HepG2 (cell line): Measurements from ENCODE around the gene CD101. TPM values are rescaled to one million over a fixed set of nuclear protein-coding genes. Genes with fewer than 3 reads are reported as not detected.

Source experiments
- ATAC-seq: fragments of 200-7000 bp; cut with Tn5 transposase; 3 replicates; pipeline ENCODE4 v1.9.1; 2020; ENCODE audit warnings: mild to moderate bottlenecking, moderate library complexity
- BruUV-seq: library from RNA; stranded (reverse); fragments of 400-500 nt; replicated peaks from 2 replicates; lab custom pipeline; 2021; lab: Mats Ljungman, UMichigan
- CTCF ChIA-PET: fragments of 300-600 bp; formaldehyde crosslinking; extraction: SDS; loops from one replicate; lab custom pipeline; 2021; ENCODE audit warnings: low total read pairs, inconsistent platforms, low intra/inter-chr PET ratio; lab: Yijun Ruan, JAX
- POLR2A ChIA-PET: fragments of 350-600 bp; sonication (Branson Sonifier 250); formaldehyde crosslinking; loops from one replicate; lab custom pipeline; 2020; ENCODE audit warnings: antibody characterized with exemption, inconsistent platforms; lab: Yijun Ruan, JAX
- DNase-seq: peaks from one replicate; pipeline ENCODE4 v3.0.0-alpha.2; 2015; ENCODE audit warnings: low spot score
- FAIRE-seq: peaks from 3 replicates; lab custom pipeline; 2011; peaks lifted over from hg19 to GRCh38; lab: Jason Lieb, UNC
- H2AFZ ChIP-seq: one replicate; pipeline ENCODE4 v1.6.1; 2011; ENCODE audit warnings: low read length, inconsistent platforms
- H3K27ac ChIP-seq: fragments of 300-600 bp; 3 replicates; pipeline ENCODE4 v1.8.0; 2011; ENCODE audit warnings: mixed run types, mild to moderate bottlenecking, mixed read lengths, low read length, inconsistent platforms; ENCODE audit not compliant: insufficient read depth; ENCODE audit errors: extremely low read length
- H3K27me3 ChIP-seq, 2 experiments: fragments of 200-600 bp in 1 of 2; 2 replicates in 1 of 2; 3 replicates in 1 of 2; pipeline versions ENCODE4 v1.6.0 to v1.8.0; 2011; ENCODE audit warnings: low read length in 2 of 2, mild to moderate bottlenecking in 2 of 2, moderate library complexity in 2 of 2, inconsistent platforms in 1 of 2; ENCODE audit not compliant: insufficient read depth in 2 of 2, control insufficient read depth in 1 of 2
- H3K36me3 ChIP-seq, 2 experiments: fragments of 200-600 bp in 1 of 2; replicated peaks in 1 of 2; 2 replicates in 1 of 2; 3 replicates in 1 of 2; pipeline versions ENCODE4 v1.5.1 to v1.8.0; 2011; ENCODE audit warnings: low read length in 2 of 2, inconsistent platforms in 1 of 2; ENCODE audit not compliant: insufficient read depth in 2 of 2, control insufficient read depth in 1 of 2
- H3K4me1 ChIP-seq: 2 replicates; pipeline ENCODE4 v1.5.1; 2012; ENCODE audit warnings: low read length, inconsistent platforms; ENCODE audit not compliant: insufficient read depth
- H3K4me2 ChIP-seq: 2 replicates; pipeline ENCODE4 v1.6.0; 2011; ENCODE audit warnings: low read depth, low read length, inconsistent platforms
- H3K4me3 ChIP-seq, 3 experiments: fragments of 200-600 bp in 1 of 3; sonication (generic), shearing (Covaris generic) in 1 of 3; replicated peaks in 1 of 3; 2 replicates each; pipeline ENCODE4 v1.5.1; 2011 to 2016; ENCODE audit warnings: low read length in 3 of 3, inconsistent platforms in 2 of 3, low read depth in 2 of 3, mild to moderate bottlenecking in 2 of 3, control low read depth in 1 of 3, mixed read lengths in 1 of 3; ENCODE audit not compliant: insufficient read depth in 1 of 3
- H3K79me2 ChIP-seq: one replicate; pipeline ENCODE4 v1.6.1; 2011; ENCODE audit warnings: low read length, inconsistent platforms; ENCODE audit not compliant: insufficient read depth
- H3K9ac ChIP-seq: 2 replicates; pipeline ENCODE4 v1.6.0; 2011; ENCODE audit warnings: mild to moderate bottlenecking, low read depth, low read length, inconsistent platforms; ENCODE audit not compliant: insufficient read depth
- H3K9me3 ChIP-seq: 2 replicates; pipeline ENCODE4 v1.5.1; 2012; ENCODE audit warnings: mild to moderate bottlenecking, low read length
- H4K20me1 ChIP-seq: 2 replicates; pipeline ENCODE4 v1.6.0; 2011; ENCODE audit warnings: inconsistent platforms, mild to moderate bottlenecking, low read length, moderate library complexity; ENCODE audit not compliant: insufficient read depth
- CBX2 ChIP-seq, 2 experiments: fragments of 200-600 bp in 1 of 2; sonication (generic); formaldehyde crosslinking in 1 of 2; IDR thresholded peaks; 2 replicates each; pipeline versions ENCODE4 v1.7.0 to v1.8.1; 2018 to 2022; ENCODE audit warnings: low read depth in 2 of 2, low read length in 1 of 2, mild to moderate bottlenecking in 1 of 2, missing genetic modification reagents in 1 of 2
- CHCHD3 ChIP-seq: sonication (generic); formaldehyde crosslinking; IDR thresholded peaks from 2 replicates; pipeline ENCODE4 v1.8.0; 2022; ENCODE audit warnings: mild to moderate bottlenecking, missing genetic modification reagents, moderate library complexity
- IRF2 ChIP-seq: IDR thresholded peaks from 2 replicates; pipeline ENCODE4 v1.6.1; 2018; ENCODE audit warnings: missing genetic modification reagents, missing compliant biosample characterization
- KLF16 ChIP-seq, 2 experiments: sonication (generic) in 1 of 2; formaldehyde crosslinking in 1 of 2; IDR thresholded peaks; 2 replicates each; pipeline versions ENCODE4 v1.6.1 to v1.8.0; 2016 to 2023; ENCODE audit warnings: missing genetic modification reagents in 2 of 2, missing compliant biosample characterization in 1 of 2
- MBNL3 ChIP-seq: fragments of 250-450 bp; sonication (Bioruptor Pico); conservative IDR thresholded peaks from 2 replicates; pipeline ENCODE4 v1.8.0; 2022; ENCODE audit warnings: mild to moderate bottlenecking, inconsistent platforms
- NFKB2 ChIP-seq: sonication (generic); formaldehyde crosslinking; IDR thresholded peaks from 2 replicates; pipeline ENCODE4 v1.4.0; 2020; ENCODE audit warnings: missing genetic modification reagents, borderline replicate concordance
- SCMH1 ChIP-seq: sonication (generic); formaldehyde crosslinking; IDR thresholded peaks from 2 replicates; pipeline ENCODE4 v1.9.0; 2021; ENCODE audit warnings: missing genetic modification reagents, mild to moderate bottlenecking, borderline replicate concordance
- SIN3A ChIP-seq: IDR thresholded peaks from 2 replicates; pipeline ENCODE4 v1.6.1; 2011; ENCODE audit warnings: low read depth, mild to moderate bottlenecking, control low read depth, low read length, borderline replicate concordance
- SRY ChIP-seq: sonication (generic); formaldehyde crosslinking; IDR thresholded peaks from 2 replicates; pipeline ENCODE4 v1.8.0; 2022; ENCODE audit warnings: mild to moderate bottlenecking, missing genetic modification reagents
- ZSCAN30 ChIP-seq: sonication (generic); formaldehyde crosslinking; IDR thresholded peaks from 2 replicates; pipeline ENCODE4 v1.5.0; 2020; ENCODE audit warnings: mild to moderate bottlenecking, missing genetic modification reagents
- WGBS: methylation state at CpG from one replicate; pipeline ENCODE4 v1.1.6; 2017; ENCODE audit warnings: low lambda C conversion rate; 5-methylcytosine and 5-hydroxymethylcytosine counted together
- in situ Hi-C: cut with HindIII; loops from 2 replicates; pipeline ENCODE4 v1.10.0; 2017; ENCODE audit warnings: low pct_unique_long_range_greater_than_20kb; ENCODE audit not compliant: extremely low pct_ligation_motif_present
- intact Hi-C: fragments of 100-400 bp; cut with micrococcal nuclease; formaldehyde crosslinking; loops from one replicate; pipeline ENCODE4 v1.10.0; 2022; ENCODE audit not compliant: unreplicated experiment
- polyA plus RNA-seq, 8 experiments: library from polyadenylated mRNA; depleted of rRNA in 3 of 8; stranded (reverse) in 7 of 8; unstranded in 1 of 8; fragments of >200 nt; fragmentation: Illumina TruSeq in 4 of 8; extraction: Trizol in 4 of 8; gene quantifications; 2 replicates each; pipeline versions ENCODE4 v1.2.1 to v1.2.3, GENCODE V29; 2011 to 2016; ENCODE audit warnings: low read depth in 4 of 8, missing spikeins in 1 of 8, mixed read lengths in 1 of 8; ENCODE audit not compliant: insufficient read depth in 1 of 8
- total RNA-seq, 5 experiments: library from RNA; depleted of rRNA; stranded (reverse); fragments of >200 nt; fragmentation: Illumina TruSeq; extraction: Trizol; gene quantifications; 2 replicates each; pipeline ENCODE4 v1.2.3, GENCODE V29; 2016; ENCODE audit warnings: low read depth in 1 of 5
- TF ChIP-seq, protein P1 (sequence below): sonication (generic); formaldehyde crosslinking; IDR thresholded peaks from 2 replicates; pipeline ENCODE4 v1.5.1; 2020; ENCODE audit warnings: missing genetic modification reagents, mild to moderate bottlenecking, borderline replicate concordance
- TF ChIP-seq, protein P2 (sequence below): conservative IDR thresholded peaks from 2 replicates; pipeline ENCODE4 v1.6.1; 2018; ENCODE audit warnings: missing genetic modification reagents
- TF ChIP-seq, protein P3 (sequence below): sonication (generic); formaldehyde crosslinking; conservative IDR thresholded peaks from 2 replicates; pipeline ENCODE4 v1.4.0; 2020; ENCODE audit warnings: missing genetic modification reagents

The CD101 gene
- total and polyA plus RNA-seq, 2 of the 13 experiments (the other 11 are each of a cell fraction or from before 2014, with no cell fraction given), result 0.05 to 0.09 TPM

DNA sequence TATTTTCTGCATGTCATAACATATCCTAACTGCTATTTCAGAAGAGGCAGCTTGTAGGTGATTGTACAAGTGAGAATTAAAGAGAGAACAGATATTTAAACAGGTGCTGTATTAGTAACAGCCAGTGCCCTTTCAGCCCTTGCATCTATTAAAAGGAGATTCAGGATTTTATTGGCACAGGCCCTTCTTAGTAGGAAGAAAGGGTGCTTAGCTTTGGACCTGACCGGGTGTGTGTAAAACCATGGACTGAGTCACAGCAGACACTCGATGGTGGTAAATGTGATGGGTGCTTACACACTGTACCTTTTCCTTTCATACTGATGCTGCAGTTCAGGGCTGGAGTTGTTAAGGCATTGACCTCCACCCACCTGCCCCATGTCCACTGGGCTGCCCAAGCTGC, 12.7 kb upstream of the CD101 start:
- H3K9me3 ChIP-seq, result no peaks in the 10 kb centered on the region
- no peaks in the 10 kb centered on the region for H3K36me3 ChIP-seq
- no TSS peak for BruUV-seq
- H3K79me2 ChIP-seq, result no peaks in the 10 kb centered on the region
- FAIRE-seq (no peak), ATAC-seq (no peak), DNase-seq (no peak)
- H3K4me2 ChIP-seq, result no peak overlapping the region
- H3K27me3 ChIP-seq, result no peaks in the 10 kb centered on the region
- H3K4me1 ChIP-seq, result peaks cover 6% of the 10 kb centered on the region; the same call in 1 of the 2 replicates
- no peaks in the 10 kb centered on the region for H4K20me1 ChIP-seq
- H3K4me3 ChIP-seq, result no peak overlapping the region
- H3K27ac ChIP-seq, result no peak overlapping the region
- H2AFZ ChIP-seq, result no peak overlapping the region
- ChIA-PET POLR2A (no interaction called here), CTCF (no interaction called here)
- no peak for TF ChIP-seq ZSCAN30
- TF ChIP-seq NFKB2, result no peak
- no peak for TF ChIP-seq SIN3A
- TF ChIP-seq SCMH1, result no peak
- TF ChIP-seq, protein P1, sequence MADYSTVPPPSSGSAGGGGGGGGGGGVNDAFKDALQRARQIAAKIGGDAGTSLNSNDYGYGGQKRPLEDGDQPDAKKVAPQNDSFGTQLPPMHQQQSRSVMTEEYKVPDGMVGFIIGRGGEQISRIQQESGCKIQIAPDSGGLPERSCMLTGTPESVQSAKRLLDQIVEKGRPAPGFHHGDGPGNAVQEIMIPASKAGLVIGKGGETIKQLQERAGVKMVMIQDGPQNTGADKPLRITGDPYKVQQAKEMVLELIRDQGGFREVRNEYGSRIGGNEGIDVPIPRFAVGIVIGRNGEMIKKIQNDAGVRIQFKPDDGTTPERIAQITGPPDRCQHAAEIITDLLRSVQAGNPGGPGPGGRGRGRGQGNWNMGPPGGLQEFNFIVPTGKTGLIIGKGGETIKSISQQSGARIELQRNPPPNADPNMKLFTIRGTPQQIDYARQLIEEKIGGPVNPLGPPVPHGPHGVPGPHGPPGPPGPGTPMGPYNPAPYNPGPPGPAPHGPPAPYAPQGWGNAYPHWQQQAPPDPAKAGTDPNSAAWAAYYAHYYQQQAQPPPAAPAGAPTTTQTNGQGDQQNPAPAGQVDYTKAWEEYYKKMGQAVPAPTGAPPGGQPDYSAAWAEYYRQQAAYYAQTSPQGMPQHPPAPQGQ (CRISPR knock-in tag), result no peak
- TF ChIP-seq, protein P2, sequence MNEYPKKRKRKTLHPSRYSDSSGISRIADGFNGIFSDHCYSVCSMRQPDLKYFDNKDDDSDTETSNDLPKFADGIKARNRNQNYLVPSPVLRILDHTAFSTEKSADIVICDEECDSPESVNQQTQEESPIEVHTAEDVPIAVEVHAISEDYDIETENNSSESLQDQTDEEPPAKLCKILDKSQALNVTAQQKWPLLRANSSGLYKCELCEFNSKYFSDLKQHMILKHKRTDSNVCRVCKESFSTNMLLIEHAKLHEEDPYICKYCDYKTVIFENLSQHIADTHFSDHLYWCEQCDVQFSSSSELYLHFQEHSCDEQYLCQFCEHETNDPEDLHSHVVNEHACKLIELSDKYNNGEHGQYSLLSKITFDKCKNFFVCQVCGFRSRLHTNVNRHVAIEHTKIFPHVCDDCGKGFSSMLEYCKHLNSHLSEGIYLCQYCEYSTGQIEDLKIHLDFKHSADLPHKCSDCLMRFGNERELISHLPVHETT (CRISPR knock-in tag), result no peak
- TF ChIP-seq KLF16 (CRISPR knock-in tag; IDR thresholded peaks at IDR 0.05), result no peak
- TF ChIP-seq CHCHD3 (CRISPR knock-in tag), result no peak
- TF ChIP-seq IRF2, result no peak
- no peak for TF ChIP-seq MBNL3 (CRISPR knock-in tag)
- TF ChIP-seq SRY (CRISPR knock-in tag), result no peak
- no peak for TF ChIP-seq CBX2 (IDR thresholded peaks at IDR 0.05; ENCODE audit: low read depth, low read length)
- TF ChIP-seq CBX2 (CRISPR knock-in tag; IDR thresholded peaks at IDR 0.05; ENCODE audit: low read depth), result no peak
- TF ChIP-seq, protein P3, sequence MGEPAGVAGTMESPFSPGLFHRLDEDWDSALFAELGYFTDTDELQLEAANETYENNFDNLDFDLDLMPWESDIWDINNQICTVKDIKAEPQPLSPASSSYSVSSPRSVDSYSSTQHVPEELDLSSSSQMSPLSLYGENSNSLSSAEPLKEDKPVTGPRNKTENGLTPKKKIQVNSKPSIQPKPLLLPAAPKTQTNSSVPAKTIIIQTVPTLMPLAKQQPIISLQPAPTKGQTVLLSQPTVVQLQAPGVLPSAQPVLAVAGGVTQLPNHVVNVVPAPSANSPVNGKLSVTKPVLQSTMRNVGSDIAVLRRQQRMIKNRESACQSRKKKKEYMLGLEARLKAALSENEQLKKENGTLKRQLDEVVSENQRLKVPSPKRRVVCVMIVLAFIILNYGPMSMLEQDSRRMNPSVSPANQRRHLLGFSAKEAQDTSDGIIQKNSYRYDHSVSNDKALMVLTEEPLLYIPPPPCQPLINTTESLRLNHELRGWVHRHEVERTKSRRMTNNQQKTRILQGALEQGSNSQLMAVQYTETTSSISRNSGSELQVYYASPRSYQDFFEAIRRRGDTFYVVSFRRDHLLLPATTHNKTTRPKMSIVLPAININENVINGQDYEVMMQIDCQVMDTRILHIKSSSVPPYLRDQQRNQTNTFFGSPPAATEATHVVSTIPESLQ, result no peak
- H3K9ac ChIP-seq, result no peak overlapping the region
- in situ Hi-C loops, result no loop called here
- intact Hi-C loops, result no loop called here
- WGBS, result 73% methylated on average over 2 of the region's 2 CpGs
